Breast epithelium (tissue), 4 donors: ENCODE measurements around the gene SMYD1. TPM values are rescaled to one million over a fixed set of nuclear protein-coding genes. Genes with fewer than 3 reads are reported as not detected.

ENCODE experiments used
- DNase-seq, 2 donors: peaks; one replicate each; pipeline ENCODE4 v3.0.0-alpha.2; 2019; ENCODE audit warnings: low spot score in 2 of 2
- H3K27ac ChIP-seq, 2 donors: fragments of 200-600 bp; sonication (generic) in 1 of 2; one replicate each; pipeline ENCODE4 v1.5.1; 2016 to 2019; ENCODE audit warnings: mild to moderate bottlenecking in 1 of 2
- H3K27me3 ChIP-seq, 2 donors: fragments of 200-600 bp; sonication (generic) in 1 of 2; one replicate each; pipeline versions ENCODE4 v1.5.1 to v1.6.0; 2017 to 2019; ENCODE audit warnings: control low read depth in 1 of 2, mild to moderate bottlenecking in 1 of 2
- H3K36me3 ChIP-seq: fragments of 200-600 bp; one replicate; pipeline ENCODE4 v1.5.1; 2019
- H3K4me1 ChIP-seq, 2 donors: fragments of 200-600 bp; sonication (generic); one replicate each; pipeline ENCODE4 v1.5.1; 2016 to 2019; ENCODE audit warnings: control low read depth in 1 of 2
- H3K4me3 ChIP-seq, 3 donors: fragments of 200-600 bp; sonication (generic); 1 replicate in 2 of 3; 2 replicates in 1 of 3; pipeline ENCODE4 v1.5.1; 2016 to 2019; ENCODE audit warnings: mild to moderate bottlenecking in 3 of 3, moderate library complexity in 2 of 3
- H3K9me3 ChIP-seq, 2 donors: fragments of 200-600 bp; sonication (generic) in 1 of 2; one replicate each; pipeline ENCODE4 v1.5.1; 2016 to 2019; ENCODE audit warnings: control low read depth in 1 of 2
- CTCF ChIP-seq, 3 donors: fragments of 450-650 bp; IDR thresholded peaks; one replicate each; pipeline ENCODE4 v1.5.1; 2016 to 2017; ENCODE audit warnings: antibody characterized with exemption in 3 of 3, mild to moderate bottlenecking in 3 of 3, moderate library complexity in 3 of 3
- POLR2A ChIP-seq: fragments of 450-650 bp; IDR thresholded peaks from one replicate; pipeline ENCODE4 v1.6.1; 2016; ENCODE audit warnings: antibody characterized with exemption, mild to moderate bottlenecking, moderate library complexity
- POLR2AphosphoS5 ChIP-seq, 3 donors: sonication (generic); formaldehyde crosslinking; IDR thresholded peaks; one replicate each; pipeline ENCODE4 v1.6.1; 2017; ENCODE audit warnings: antibody characterized with exemption in 3 of 3
- intact Hi-C: fragments of 100-400 bp; cut with DNase I; formaldehyde crosslinking; loops from one replicate; pipeline ENCODE4 v1.15.1; 2023; ENCODE audit warnings: low total_unique reads
- total RNA-seq, 3 donors: library from RNA; depleted of rRNA; stranded (reverse); fragments of >200 nt; gene quantifications; one replicate each; pipeline ENCODE4 v1.1.0, GENCODE V29; 2016

The SMYD1 gene
- total RNA-seq, 3 donors from 2014 or later = 0.29 to 3.3 TPM; not detected in 1

- Histone ChIP-seq H3K4me3 (no peak overlapping the region), H3K27me3 (no peaks in the 10 kb centered on the region), H3K9me3 (no peaks in the 10 kb centered on the region), H3K4me1 (peaks cover 4 to 10% of the 10 kb centered on the region in 2 donors), H3K36me3 (no peaks in the 10 kb centered on the region), H3K27ac (no peak overlapping the region)
- TF ChIP-seq CTCF (IDR thresholded peaks at IDR 0.05) = no peak
- no peak for TF ChIP-seq POLR2AphosphoS5 (IDR thresholded peaks at IDR 0.05)
- no peak for TF ChIP-seq POLR2A
- no peak for DNase-seq
- intact Hi-C loops = no loop called here
Observed at GRCh38 chr2:88085099-88085498, 17.5 kb downstream of the SMYD1 start.

- Histone ChIP-seq H3K9me3 (no peaks in the 10 kb centered on the region), H3K4me3 (no peak overlapping the region), H3K4me1 (peaks cover 4 to 10% of the 10 kb centered on the region in 2 donors), H3K36me3 (no peaks in the 10 kb centered on the region), H3K27me3 (no peaks in the 10 kb centered on the region), H3K27ac (no peak overlapping the region)
- no peak for DNase-seq
- TF ChIP-seq POLR2A (no peak), POLR2AphosphoS5 (IDR thresholded peaks at IDR 0.05) (no peak), CTCF (IDR thresholded peaks at IDR 0.05) (no peak)
- intact Hi-C loops = no loop called here
Observed at GRCh38 chr2:88085602-88086001, 18.0 kb downstream of the SMYD1 start.

GRCh38 chr2:88086401-88086800, 18.8 kb downstream of the SMYD1 start:
- DNase-seq = no peak
- H3K4me3 ChIP-seq = no peak overlapping the region
- H3K27me3 ChIP-seq = no peaks in the 10 kb centered on the region
- H3K36me3 ChIP-seq = no peaks in the 10 kb centered on the region
- no peaks in the 10 kb centered on the region for H3K9me3 ChIP-seq
- H3K4me1 ChIP-seq = peaks cover 4 to 10% of the 10 kb centered on the region in 2 donors
- H3K27ac ChIP-seq = no peak overlapping the region
- intact Hi-C loops = no loop called here
- TF ChIP-seq CTCF (IDR thresholded peaks at IDR 0.05) (no peak), POLR2AphosphoS5 (IDR thresholded peaks at IDR 0.05) (no peak), POLR2A (no peak)

- Histone ChIP-seq H3K9me3 (no peaks in the 10 kb centered on the region), H3K27me3 (no peaks in the 10 kb centered on the region), H3K27ac (no peak overlapping the region), H3K4me1 (peaks cover 4 to 5% of the 10 kb centered on the region in 2 donors), H3K36me3 (no peaks in the 10 kb centered on the region), H3K4me3 (no peak overlapping the region)
- DNase-seq = no peak
- intact Hi-C loops = no loop called here
- no peak for TF ChIP-seq POLR2A
- no peak for TF ChIP-seq CTCF (IDR thresholded peaks at IDR 0.05)
- no peak for TF ChIP-seq POLR2AphosphoS5 (IDR thresholded peaks at IDR 0.05)
Observed at GRCh38 chr2:88087073-88087472, 19.4 kb downstream of the SMYD1 start.

GRCh38 chr2:88087763-88088162, 20.1 kb downstream of the SMYD1 start:
- Histone ChIP-seq H3K27ac (no peak overlapping the region), H3K27me3 (no peaks in the 10 kb centered on the region), H3K4me1 (no peaks in the 10 kb centered on the region), H3K9me3 (no peaks in the 10 kb centered on the region), H3K4me3 (no peak overlapping the region), H3K36me3 (no peaks in the 10 kb centered on the region)
- intact Hi-C loops = no loop called here
- TF ChIP-seq POLR2AphosphoS5 (IDR thresholded peaks at IDR 0.05) (no peak), POLR2A (no peak), CTCF (IDR thresholded peaks at IDR 0.05) (no peak)
- DNase-seq = no peak
